Transverse colon (tissue), 3 donors: ENCODE results near the gene SBK2.

Source experiments
- EP300 ChIP-seq: sonication (generic); formaldehyde crosslinking; IDR thresholded peaks from one replicate; pipeline ENCODE4 v1.6.1; 2017; ENCODE audit warnings: antibody characterized with exemption, low read depth
- POLR2A ChIP-seq: fragments of 450-650 bp; IDR thresholded peaks from one replicate; pipeline ENCODE4 v1.6.1; 2016; ENCODE audit warnings: antibody characterized with exemption, mild to moderate bottlenecking, moderate library complexity
- TF ChIP-seq, protein P1 (sequence below), 5 experiments: fragments of 200-600 bp in 3 of 5; fragments of 450-650 bp in 2 of 5; sonication (generic) in 3 of 5; IDR thresholded peaks; 1 replicate in 2 of 5; 2 replicates in 3 of 5; pipeline ENCODE4 v1.5.1; 2016 to 2017; ENCODE audit warnings: antibody characterized with exemption in 5 of 5, inconsistent platforms in 3 of 5, mild to moderate bottlenecking in 2 of 5, moderate library complexity in 1 of 5

DNA sequence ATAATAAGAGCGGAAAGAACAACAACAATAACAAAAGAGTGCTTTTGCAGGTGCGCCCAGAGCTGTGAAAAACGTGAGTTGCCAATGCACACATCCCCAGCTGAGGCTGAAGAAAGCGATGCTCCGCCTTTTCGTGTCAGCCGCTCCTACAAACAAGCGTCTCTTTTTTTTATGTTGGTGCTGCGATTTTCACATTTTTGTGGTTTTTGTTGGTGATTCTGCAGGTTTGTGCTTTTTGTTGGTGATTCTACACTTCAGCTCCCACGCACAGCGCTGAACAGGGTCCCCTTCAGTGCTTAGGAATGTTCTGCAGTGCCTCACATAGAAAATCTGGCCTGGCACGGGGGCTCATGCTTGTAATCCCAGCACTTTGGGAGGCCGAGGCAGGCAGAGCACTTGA lies 15.7 kb upstream of the SBK2 start:
- TF ChIP-seq POLR2A (no peak), EP300 (no peak)
- TF ChIP-seq, protein P1, sequence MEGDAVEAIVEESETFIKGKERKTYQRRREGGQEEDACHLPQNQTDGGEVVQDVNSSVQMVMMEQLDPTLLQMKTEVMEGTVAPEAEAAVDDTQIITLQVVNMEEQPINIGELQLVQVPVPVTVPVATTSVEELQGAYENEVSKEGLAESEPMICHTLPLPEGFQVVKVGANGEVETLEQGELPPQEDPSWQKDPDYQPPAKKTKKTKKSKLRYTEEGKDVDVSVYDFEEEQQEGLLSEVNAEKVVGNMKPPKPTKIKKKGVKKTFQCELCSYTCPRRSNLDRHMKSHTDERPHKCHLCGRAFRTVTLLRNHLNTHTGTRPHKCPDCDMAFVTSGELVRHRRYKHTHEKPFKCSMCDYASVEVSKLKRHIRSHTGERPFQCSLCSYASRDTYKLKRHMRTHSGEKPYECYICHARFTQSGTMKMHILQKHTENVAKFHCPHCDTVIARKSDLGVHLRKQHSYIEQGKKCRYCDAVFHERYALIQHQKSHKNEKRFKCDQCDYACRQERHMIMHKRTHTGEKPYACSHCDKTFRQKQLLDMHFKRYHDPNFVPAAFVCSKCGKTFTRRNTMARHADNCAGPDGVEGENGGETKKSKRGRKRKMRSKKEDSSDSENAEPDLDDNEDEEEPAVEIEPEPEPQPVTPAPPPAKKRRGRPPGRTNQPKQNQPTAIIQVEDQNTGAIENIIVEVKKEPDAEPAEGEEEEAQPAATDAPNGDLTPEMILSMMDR (IDR thresholded peaks at IDR 0.05) = no peak
